ENCODE data around the gene COG2. TPM values are rescaled to one million over a fixed set of nuclear protein-coding genes. Genes with fewer than 3 reads are reported as not detected.

The COG2 gene
- total and polyA plus RNA-seq, 2 of the 13 experiments (the other 11 are each of a cell fraction or from before 2014, with no cell fraction given), result 16.8 to 36.3 TPM

- TF ChIP-seq PHF20 (CRISPR knock-in tag; IDR thresholded peaks at IDR 0.05), result peak; percentile 45
- peak; percentile 88 for TF ChIP-seq RCOR2 (CRISPR knock-in tag; IDR thresholded peaks at IDR 0.05)
- TF ChIP-seq XBP1 (CRISPR knock-in tag; IDR thresholded peaks at IDR 0.05), result no peak
- TF ChIP-seq SETDB1 (CRISPR knock-in tag; IDR thresholded peaks at IDR 0.05; ENCODE audit: borderline replicate concordance), result no peak
- no peak for TF ChIP-seq GPN1 (CRISPR knock-in tag; IDR thresholded peaks at IDR 0.05; ENCODE audit: borderline replicate concordance)
- TF ChIP-seq ATF1 (CRISPR knock-in tag; IDR thresholded peaks at IDR 0.05), result peak; percentile 36; the same call in 1 of the 2 replicates
- TF ChIP-seq CEBPB (IDR thresholded peaks at IDR 0.05; ENCODE audit: borderline replicate concordance, low read depth, low read length), result peak; percentile 81
- peak; percentile 98 for TF ChIP-seq ZNF609 (CRISPR knock-in tag; IDR thresholded peaks at IDR 0.05; ENCODE audit: borderline replicate concordance)
- TF ChIP-seq CBX5 (CRISPR knock-in tag; IDR thresholded peaks at IDR 0.05; ENCODE audit: borderline replicate concordance), result peak; percentile 72; the same call in 1 of the 2 replicates
- no peak for TF ChIP-seq MZF1 (CRISPR knock-in tag; IDR thresholded peaks at IDR 0.05; ENCODE audit: borderline replicate concordance)
- TF ChIP-seq NR2F6 (IDR thresholded peaks at IDR 0.05), result peak; percentile 100
- TF ChIP-seq NR2F6 (CRISPR knock-in tag; IDR thresholded peaks at IDR 0.05), result peak; percentile 100
- peak in 1 of 2 experiments; percentile 57; a peak in 1 of 4 replicates for TF ChIP-seq REST (IDR thresholded peaks at IDR 0.05; ENCODE audit: borderline replicate concordance in 1 of 2, low read depth in 1 of 2, low read length in 2 of 2)
- TF ChIP-seq ZSCAN12 (CRISPR knock-in tag; IDR thresholded peaks at IDR 0.05), result no peak
- TF ChIP-seq PRPF4 (IDR thresholded peaks at IDR 0.05; ENCODE audit: low read depth, low read length, poor library complexity, severe bottlenecking), result no peak
- peak; percentile 64 for TF ChIP-seq RBM22 (optimal IDR thresholded peaks at IDR 0.05; ENCODE audit: low read length)
These were observed 71.9 kb downstream of the COG2 start, which contains the start of gene AGT (continued) for GRCh38 chr1:230713915-230714764.
